AG04449 (cell line): ENCODE data around the gene GLT8D2.

Experiments used
- CTCF ChIA-PET: fragments of 350-600 bp; formaldehyde crosslinking; extraction: SDS; loops from one replicate; lab custom pipeline; 2021; ENCODE audit warnings: antibody characterized with exemption; lab: Yijun Ruan, JAX
- POLR2A ChIA-PET: fragments of 400-600, 350-600 bp; formaldehyde crosslinking; extraction: SDS; loops from one replicate; lab custom pipeline; 2020; ENCODE audit warnings: antibody characterized with exemption, inconsistent platforms; lab: Yijun Ruan, JAX
- DNase-seq: peaks from one replicate; pipeline ENCODE4 v3.0.0-alpha.2; 2010; ENCODE audit warnings: low read depth, low spot score
- H3K4me3 ChIP-seq: 2 replicates; pipeline ENCODE4 v1.5.1; 2011; ENCODE audit warnings: low read depth, mild to moderate bottlenecking, control low read depth, low read length
- CTCF ChIP-seq: IDR thresholded peaks from one replicate; pipeline ENCODE4 v1.5.1; 2011; ENCODE audit warnings: mild to moderate bottlenecking, moderate library complexity, low read length, control low read depth, inconsistent platforms; ENCODE audit not compliant: insufficient read depth; ENCODE audit errors: missing control alignments

The GLT8D2 gene

GRCh38 chr12:104064031-104064841 lies 14.2 kb upstream of the GLT8D2 start, which contains the start of gene HCFC2:
HCFC2 (plus strand) TSS chr12:104064531; CDS start chr12:104064561, 30 bp downstream.
- peak within 1 kb of the TSS; percentile 91 for H3K4me3 ChIP-seq
- CTCF ChIA-PET = interaction anchor here (0.8 to 5.2 kb wide), 4 partner anchors 10 to 318 kb away, joined by 3 to 33 read pairs (median 3); no protein-coding TSS in a partner anchor
- TF ChIP-seq CTCF = no peak
- POLR2A ChIA-PET = interaction anchor here (0.5 to 1.9 kb wide), 9 partner anchors 15 to 1284 kb away, joined by 3 to 10 read pairs (median 4); partner anchors contain the start of genes GLT8D2 and TDG
- DNase-seq = no peak

GRCh38 chr12:104063712-104064030 lies 13.7 kb upstream of the GLT8D2 start:
- ChIA-PET POLR2A (interaction anchor here (0.5 to 1.9 kb wide), 7 partner anchors 14 to 159 kb away, joined by 3 to 10 read pairs (median 5); partner anchors contain the start of genes GLT8D2 and TDG), CTCF (interaction anchor here (0.8 to 5.2 kb wide), 4 partner anchors 9 to 318 kb away, joined by 3 to 33 read pairs (median 3); no protein-coding TSS in a partner anchor)

GRCh38 chr12:104060791-104061190 lies 10.8 kb upstream of the GLT8D2 start:
- no peak overlapping the region for H3K4me3 ChIP-seq
- TF ChIP-seq CTCF = no peak
- no peak for DNase-seq
- ChIA-PET POLR2A (no interaction called here), CTCF (interaction anchor here (0.8 to 5.2 kb wide), 2 partner anchors 49 to 107 kb away, joined by 3 to 33 read pairs; no protein-coding TSS in a partner anchor)

More at GRCh38 chr12:104063712-104064030, 13.7 kb upstream of the GLT8D2 start:
- H3K4me3 ChIP-seq = peak overlapping the region; percentile 91
- TF ChIP-seq CTCF = no peak
- no peak for DNase-seq

GRCh38 chr12:104059963-104060362 lies 10.0 kb upstream of the GLT8D2 start:
- DNase-seq = no peak
- H3K4me3 ChIP-seq = no peak overlapping the region
- TF ChIP-seq CTCF = no peak
- ChIA-PET CTCF (interaction anchor here (0.8 to 5.9 kb wide), 3 partner anchors 49 to 106 kb away, joined by 3 to 79 read pairs (median 33); no protein-coding TSS in a partner anchor), POLR2A (no interaction called here)

GRCh38 chr12:104058802-104059201 lies 8.8 kb upstream of the GLT8D2 start:
- POLR2A ChIA-PET = no interaction called here

More at GRCh38 chr12:104058802-104059201, 8.8 kb upstream of the GLT8D2 start:
- CTCF ChIA-PET = interaction anchor here (0.7 to 5.9 kb wide), 16 partner anchors 8 to 175 kb away, joined by 3 to 79 read pairs (median 4); partner anchors contain the start of gene GLT8D2
- TF ChIP-seq CTCF = no peak
- DNase-seq = no peak
- H3K4me3 ChIP-seq = no peak overlapping the region
